HCT116 (cell line): ENCODE measurements around the gene IDUA. TPM values are rescaled to one million over a fixed set of nuclear protein-coding genes. Genes with fewer than 3 reads are reported as not detected.

Experiments used
- ATAC-seq: fragments of 200-7000 bp; cut with Tn5 transposase; 2 replicates; pipeline ENCODE4 v1.9.1; 2020; ENCODE audit warnings: mild to moderate bottlenecking, moderate library complexity
- Bru-seq: library from RNA; stranded (reverse); fragments of 400-500 nt; gene quantifications from one replicate; lab custom pipeline; 2021; lab: Mats Ljungman, UMichigan
- BruChase-seq, 2 experiments: library from RNA; stranded (reverse); fragments of 400-500 nt; gene quantifications; one replicate each; lab custom pipeline; 2021; lab: Mats Ljungman, UMichigan
- BruUV-seq: library from RNA; stranded (reverse); fragments of 400-500 nt; replicated peaks from 2 replicates; lab custom pipeline; 2021; lab: Mats Ljungman, UMichigan
- CTCF ChIA-PET: fragments of 300-600 bp; sonication (Branson Sonifier 250); formaldehyde crosslinking; loops from one replicate; lab custom pipeline; 2021; ENCODE audit warnings: antibody characterized with exemption; lab: Charles Lee
- POLR2A ChIA-PET: fragments of 300-600, 350-600 bp; sonication (Branson Sonifier 250); formaldehyde crosslinking; loops from one replicate; lab custom pipeline; 2021; ENCODE audit warnings: antibody characterized with exemption; lab: Charles Lee
- RAD21 ChIA-PET, 2 experiments: fragments of 300-600 bp; sonication (Branson Sonifier 250); formaldehyde crosslinking; loops; one replicate each; lab custom pipeline; 2023; ENCODE audit warnings: low total read pairs in 2 of 2; ENCODE audit not compliant: uncharacterized antibody in 2 of 2, unreplicated experiment in 2 of 2, low non-redundant PET in 1 of 2; lab: Charles Lee
- DNase-seq: peaks from one replicate; pipeline ENCODE4 v3.0.0-alpha.2; 2010; ENCODE audit warnings: low read depth, low spot score
- H2AFZ ChIP-seq: fragments of 200-600 bp; shearing (Covaris generic), sonication (generic); 2 replicates; pipeline ENCODE4 v1.6.1; 2017; ENCODE audit warnings: low read depth, mixed run types, mixed read lengths, antibody characterized with exemption, low read length; ENCODE audit not compliant: poor library complexity, severe bottlenecking
- H3K27ac ChIP-seq: 2 replicates; pipeline ENCODE4 v1.5.1; 2012; ENCODE audit warnings: low read depth, low read length
- H3K27me3 ChIP-seq: fragments of 200-600 bp; sonication (generic); 2 replicates; pipeline ENCODE4 v1.6.1; 2016; ENCODE audit warnings: mixed run types, low read length, mixed read lengths; ENCODE audit not compliant: insufficient read depth
- H3K36me3 ChIP-seq, 2 experiments: fragments of 200-500 bp in 1 of 2; fragments of 200-600 bp in 1 of 2; sonication (Bioruptor generic) in 1 of 2; sonication (generic) in 1 of 2; 2 replicates each; pipeline versions ENCODE4 v1.5.1 to v1.6.1; 2014 to 2016; ENCODE audit warnings: low read length in 2 of 2, inconsistent platforms in 1 of 2, mixed read lengths in 1 of 2, mixed run types in 1 of 2; ENCODE audit not compliant: insufficient read depth in 2 of 2, control insufficient read depth in 1 of 2
- H3K4me1 ChIP-seq, 2 experiments: fragments of 200-600 bp in 1 of 2; sonication (generic) in 1 of 2; 2 replicates each; pipeline versions ENCODE4 v1.5.1 to v1.6.1; 2012 to 2017; ENCODE audit warnings: low read length in 2 of 2, inconsistent platforms in 1 of 2, mild to moderate bottlenecking in 1 of 2, mixed read lengths in 1 of 2, mixed run types in 1 of 2, moderate library complexity in 1 of 2; ENCODE audit not compliant: insufficient read depth in 2 of 2, control insufficient read depth in 1 of 2
- H3K4me2 ChIP-seq: fragments of 200-600 bp; sonication (generic); 2 replicates; pipeline ENCODE4 v1.6.1; 2017; ENCODE audit warnings: mixed run types, low read length, mixed read lengths
- H3K4me3 ChIP-seq, 2 experiments: fragments of 200-600 bp in 1 of 2; sonication (generic) in 1 of 2; replicated peaks in 1 of 2; 2 replicates each; pipeline ENCODE4 v1.5.1; 2011 to 2016; ENCODE audit warnings: low read length in 2 of 2, control low read depth in 1 of 2, low read depth in 1 of 2, mild to moderate bottlenecking in 1 of 2, mixed read lengths in 1 of 2, mixed run types in 1 of 2
- H3K79me2 ChIP-seq: fragments of 200-600 bp; sonication (generic); 2 replicates; pipeline ENCODE4 v1.6.1; 2017; ENCODE audit warnings: mild to moderate bottlenecking, mixed run types, low read length, moderate library complexity, mixed read lengths; ENCODE audit not compliant: insufficient read depth
- H3K9ac ChIP-seq: fragments of 200-600 bp; sonication (generic); 2 replicates; pipeline ENCODE4 v1.6.1; 2016; ENCODE audit warnings: low read length, mixed read lengths
- H3K9me2 ChIP-seq: fragments of 200-600 bp; sonication (generic), shearing (Covaris generic); 2 replicates; pipeline ENCODE4 v1.6.1; 2017; ENCODE audit warnings: mixed run types, mild to moderate bottlenecking, moderate library complexity; ENCODE audit not compliant: insufficient read depth
- H3K9me3 ChIP-seq, 2 experiments: fragments of 200-500 bp in 1 of 2; fragments of 200-600 bp in 1 of 2; sonication (Bioruptor generic) in 1 of 2; sonication (generic) in 1 of 2; 2 replicates each; pipeline ENCODE4 v1.6.1; 2014 to 2017; ENCODE audit warnings: low read length in 2 of 2, mixed read lengths in 2 of 2, inconsistent platforms in 1 of 2, low read depth in 1 of 2, mild to moderate bottlenecking in 1 of 2, mixed run types in 1 of 2, moderate library complexity in 1 of 2; ENCODE audit not compliant: control insufficient read depth in 1 of 2, insufficient read depth in 1 of 2
- H4K20me1 ChIP-seq: fragments of 200-600 bp; sonication (generic), shearing (Covaris generic); 2 replicates; pipeline ENCODE4 v1.6.1; 2017; ENCODE audit warnings: mixed run types, mild to moderate bottlenecking, moderate library complexity; ENCODE audit not compliant: insufficient read depth
- CBX3 ChIP-seq: IDR thresholded peaks from 2 replicates; pipeline ENCODE4 v1.6.1; 2012; ENCODE audit warnings: low read depth
- CEBPB ChIP-seq: IDR thresholded peaks from 2 replicates; pipeline ENCODE4 v1.6.1; 2012; ENCODE audit warnings: low read depth
- EGR1 ChIP-seq: IDR thresholded peaks from 2 replicates; pipeline ENCODE4 v1.6.1; 2012; ENCODE audit warnings: low read depth
- ELF1 ChIP-seq: IDR thresholded peaks from 2 replicates; pipeline ENCODE4 v1.6.1; 2012; ENCODE audit warnings: low read depth, borderline replicate concordance
- EZH2 ChIP-seq: fragments of 200-600 bp; sonication (generic); IDR thresholded peaks from 2 replicates; pipeline ENCODE4 v1.6.1; 2017; ENCODE audit warnings: antibody characterized with exemption, mixed run types
- EZH2phosphoT487 ChIP-seq: fragments of 200-600 bp; IDR thresholded peaks from 2 replicates; pipeline ENCODE4 v1.6.1; 2018; ENCODE audit warnings: antibody characterized with exemption, borderline replicate concordance
- FOSL1 ChIP-seq: IDR thresholded peaks from 2 replicates; pipeline ENCODE4 v1.6.1; 2012; ENCODE audit warnings: low read depth
- JUND ChIP-seq: IDR thresholded peaks from 2 replicates; pipeline ENCODE4 v1.6.1; 2012
- POLR2A ChIP-seq: IDR thresholded peaks from 2 replicates; pipeline ENCODE4 v1.7.0; 2011; ENCODE audit warnings: borderline replicate concordance; ENCODE audit not compliant: insufficient read depth, insufficient read length; ENCODE audit errors: extremely low read depth
- POLR2AphosphoS5 ChIP-seq: IDR thresholded peaks from 2 replicates; pipeline ENCODE4 v1.6.1; 2011; ENCODE audit warnings: mild to moderate bottlenecking, low read depth, low read length, moderate library complexity
- RAD21 ChIP-seq: IDR thresholded peaks from 2 replicates; pipeline ENCODE4 v1.6.1; 2012; ENCODE audit warnings: low read depth, mild to moderate bottlenecking
- SIN3A ChIP-seq: IDR thresholded peaks from 2 replicates; pipeline ENCODE4 v1.6.1; 2012; ENCODE audit warnings: low read depth
- SP1 ChIP-seq: IDR thresholded peaks from 2 replicates; pipeline ENCODE4 v1.6.1; 2012; ENCODE audit warnings: low read depth
- SRF ChIP-seq: IDR thresholded peaks from 2 replicates; pipeline ENCODE4 v1.6.1; 2012; ENCODE audit warnings: low read depth
- YY1 ChIP-seq: IDR thresholded peaks from 2 replicates; pipeline ENCODE4 v1.6.1; 2011; ENCODE audit warnings: low read length, low read depth, moderate library complexity, mild to moderate bottlenecking; ENCODE audit not compliant: insufficient replicate concordance; ENCODE audit errors: extremely low read depth
- ZFX ChIP-seq: fragments of 450-650 bp; IDR thresholded peaks from 2 replicates; pipeline ENCODE4 v1.6.1; 2017
- ZNF274 ChIP-seq: fragments of 200-500 bp; sonication (Bioruptor generic); IDR thresholded peaks from 2 replicates; pipeline ENCODE4 v1.6.1; 2014; ENCODE audit warnings: mild to moderate bottlenecking, low read depth, low read length, inconsistent platforms
- intact Hi-C: fragments of 100-400 bp; cut with micrococcal nuclease; formaldehyde crosslinking; loops from 2 replicates; pipeline ENCODE4 v1.10.0; 2022
- long read RNA-seq: library from polyadenylated mRNA; unstranded; transcript quantifications from one replicate; pipeline ENCODE4 v2.0.0, GENCODE V29; 2021; ENCODE audit not compliant: unreplicated experiment
- polyA plus RNA-seq: library from polyadenylated mRNA; unstranded; fragments of >200 nt; gene quantifications from 2 replicates; pipeline ENCODE4 v1.2.1, GENCODE V29; 2012; ENCODE audit warnings: missing spikeins
- total RNA-seq: library from RNA; stranded (reverse); gene quantifications from one replicate; pipeline ENCODE4 v1.2.1, GENCODE V29; 2021; ENCODE audit not compliant: unreplicated experiment
- TF ChIP-seq, protein P1 (sequence below): IDR thresholded peaks from 2 replicates; pipeline ENCODE4 v1.6.1; 2012
- TF ChIP-seq, protein P2 (sequence below): IDR thresholded peaks from 2 replicates; pipeline ENCODE4 v1.6.1; 2011; ENCODE audit warnings: mild to moderate bottlenecking, low read length, moderate library complexity; ENCODE audit not compliant: insufficient replicate concordance; ENCODE audit errors: extremely low read depth
- TF ChIP-seq, protein P3 (sequence below), 3 experiments: fragments of 200-600 bp in 1 of 3; sonication (generic) in 1 of 3; IDR thresholded peaks in 2 of 3; conservative IDR thresholded peaks in 1 of 3; 2 replicates each; pipeline ENCODE4 v1.5.1; 2012 to 2017; ENCODE audit warnings: low read depth in 2 of 3, low read length in 2 of 3, antibody characterized with exemption in 1 of 3, borderline replicate concordance in 1 of 3, control low read depth in 1 of 3, mild to moderate bottlenecking in 1 of 3, mixed read lengths in 1 of 3, mixed run types in 1 of 3, moderate library complexity in 1 of 3; ENCODE audit not compliant: insufficient read depth in 1 of 3

IDUA gene
- total RNA-seq (28.2 TPM), Bru-seq, nascent RNA (percentile 53 among the genes with signal in this experiment), BruChase-seq, experiment 1, labeled RNA remaining after a 6-hour chase (percentile 59 among the genes with signal in this experiment), BruChase-seq, experiment 2, labeled RNA remaining after a 2-hour chase (percentile 52 among the genes with signal in this experiment)
- 22.3 and 26.0 TPM in 2 replicates for polyA plus RNA-seq
- long read RNA-seq, partial matches to known transcripts: 20 of 34 reads
- long read RNA-seq, other reads (novel, unspliced or antisense): 13 of 34 reads

DNA sequence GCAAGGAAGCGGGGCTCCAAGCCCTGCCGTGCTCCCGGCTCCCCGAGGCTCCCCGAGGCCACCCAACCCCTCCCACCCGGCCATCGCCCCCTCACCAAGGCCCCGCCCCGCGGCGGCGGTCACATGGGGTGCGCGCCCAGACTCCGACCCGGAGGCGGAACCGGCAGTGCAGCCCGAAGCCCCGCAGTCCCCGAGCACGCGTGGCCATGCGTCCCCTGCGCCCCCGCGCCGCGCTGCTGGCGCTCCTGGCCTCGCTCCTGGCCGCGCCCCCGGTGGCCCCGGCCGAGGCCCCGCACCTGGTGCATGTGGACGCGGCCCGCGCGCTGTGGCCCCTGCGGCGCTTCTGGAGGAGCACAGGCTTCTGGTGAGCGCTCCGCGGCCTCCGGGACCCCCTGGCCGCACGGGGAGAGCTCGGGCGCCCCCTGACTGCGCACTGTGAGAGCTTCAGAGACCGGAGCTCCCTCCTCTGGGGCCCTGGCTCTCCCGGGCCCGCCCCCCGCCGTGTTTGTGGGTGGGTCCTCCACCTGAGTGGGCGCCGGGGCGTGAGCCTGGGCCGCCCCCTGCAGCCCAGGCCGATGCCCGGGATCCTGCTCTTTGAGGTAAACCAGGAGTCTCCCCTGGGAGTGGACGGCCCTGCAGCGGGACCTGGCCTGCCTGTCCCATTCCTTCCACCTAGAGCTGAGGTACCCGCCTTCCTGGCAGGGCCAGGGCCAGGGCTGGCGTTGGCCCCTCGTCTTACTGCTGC is at the start of gene IDUA:
Gene IDUA (plus strand): TSS at position 166 of the 745 bp plus-strand sequence. CDS start 41 bp downstream, at position 207.
- peak within 1 kb of the TSS; percentile 96 for H3K4me2 ChIP-seq
- H3K27ac ChIP-seq: peak within 1 kb of the TSS; percentile 88
- H3K9me3 ChIP-seq: no peaks in the 10 kb centered on the region
- no peaks in the 10 kb centered on the region for H3K9me2 ChIP-seq
- POLR2A ChIA-PET: no interaction called here
- H2AFZ ChIP-seq: peak within 1 kb of the TSS; percentile 56
- BruUV-seq: no TSS peak
- ATAC-seq (peak; percentile 82), DNase-seq (peak; percentile 61)
- intact Hi-C loops: loop anchor here (2.0 to 10.0 kb wide), 3 partner anchors 14 to 382 kb away; partner anchors contain the start of gene DGKQ
- peak within 1 kb of the TSS; percentile 70 for H3K9ac ChIP-seq
- no peaks in the 10 kb centered on the region for H3K79me2 ChIP-seq
- no peaks in the 10 kb centered on the region for H3K36me3 ChIP-seq
- H4K20me1 ChIP-seq: no peaks in the 10 kb centered on the region
- no peaks in the 10 kb centered on the region for H3K27me3 ChIP-seq
- peaks cover 10 to 39% of the 10 kb centered on the region in 2 experiments for H3K4me1 ChIP-seq
- peak within 1 kb of the TSS; percentile 67 to 71 for H3K4me3 ChIP-seq
- RAD21 ChIA-PET: interaction anchor here (0.6 to 1.0 kb wide), 4 partner anchors 24 to 244 kb away, joined by 3 to 4 read pairs (median 4); no protein-coding TSS in a partner anchor
- CTCF ChIA-PET: interaction anchor here (0.7 to 1.3 kb wide), 6 partner anchors 24 to 384 kb away, joined by 3 to 7 read pairs (median 3); partner anchors contain the start of genes FGFRL1, GAK and TMEM175
- TF ChIP-seq CBX3 (no peak), EZH2 (no peak), ELF1 (no peak), SP1 (no peak), EGR1 (no peak), YY1 (no peak), SRF (no peak), CEBPB (no peak), POLR2A (peak; percentile 54), ZNF274 (no peak), RAD21 (no peak), JUND (no peak), SIN3A (no peak), POLR2AphosphoS5 (peak; percentile 83), ZFX (peak; percentile 72; the same call in 1 of the 2 replicates), FOSL1 (no peak), EZH2phosphoT487 (no peak)
- TF ChIP-seq, protein P1, sequence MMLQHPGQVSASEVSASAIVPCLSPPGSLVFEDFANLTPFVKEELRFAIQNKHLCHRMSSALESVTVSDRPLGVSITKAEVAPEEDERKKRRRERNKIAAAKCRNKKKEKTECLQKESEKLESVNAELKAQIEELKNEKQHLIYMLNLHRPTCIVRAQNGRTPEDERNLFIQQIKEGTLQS: no peak
- TF ChIP-seq, protein P2, sequence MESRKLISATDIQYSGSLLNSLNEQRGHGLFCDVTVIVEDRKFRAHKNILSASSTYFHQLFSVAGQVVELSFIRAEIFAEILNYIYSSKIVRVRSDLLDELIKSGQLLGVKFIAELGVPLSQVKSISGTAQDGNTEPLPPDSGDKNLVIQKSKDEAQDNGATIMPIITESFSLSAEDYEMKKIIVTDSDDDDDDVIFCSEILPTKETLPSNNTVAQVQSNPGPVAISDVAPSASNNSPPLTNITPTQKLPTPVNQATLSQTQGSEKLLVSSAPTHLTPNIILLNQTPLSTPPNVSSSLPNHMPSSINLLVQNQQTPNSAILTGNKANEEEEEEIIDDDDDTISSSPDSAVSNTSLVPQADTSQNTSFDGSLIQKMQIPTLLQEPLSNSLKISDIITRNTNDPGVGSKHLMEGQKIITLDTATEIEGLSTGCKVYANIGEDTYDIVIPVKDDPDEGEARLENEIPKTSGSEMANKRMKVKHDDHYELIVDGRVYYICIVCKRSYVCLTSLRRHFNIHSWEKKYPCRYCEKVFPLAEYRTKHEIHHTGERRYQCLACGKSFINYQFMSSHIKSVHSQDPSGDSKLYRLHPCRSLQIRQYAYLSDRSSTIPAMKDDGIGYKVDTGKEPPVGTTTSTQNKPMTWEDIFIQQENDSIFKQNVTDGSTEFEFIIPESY: no peak
- TF ChIP-seq, protein P3, sequence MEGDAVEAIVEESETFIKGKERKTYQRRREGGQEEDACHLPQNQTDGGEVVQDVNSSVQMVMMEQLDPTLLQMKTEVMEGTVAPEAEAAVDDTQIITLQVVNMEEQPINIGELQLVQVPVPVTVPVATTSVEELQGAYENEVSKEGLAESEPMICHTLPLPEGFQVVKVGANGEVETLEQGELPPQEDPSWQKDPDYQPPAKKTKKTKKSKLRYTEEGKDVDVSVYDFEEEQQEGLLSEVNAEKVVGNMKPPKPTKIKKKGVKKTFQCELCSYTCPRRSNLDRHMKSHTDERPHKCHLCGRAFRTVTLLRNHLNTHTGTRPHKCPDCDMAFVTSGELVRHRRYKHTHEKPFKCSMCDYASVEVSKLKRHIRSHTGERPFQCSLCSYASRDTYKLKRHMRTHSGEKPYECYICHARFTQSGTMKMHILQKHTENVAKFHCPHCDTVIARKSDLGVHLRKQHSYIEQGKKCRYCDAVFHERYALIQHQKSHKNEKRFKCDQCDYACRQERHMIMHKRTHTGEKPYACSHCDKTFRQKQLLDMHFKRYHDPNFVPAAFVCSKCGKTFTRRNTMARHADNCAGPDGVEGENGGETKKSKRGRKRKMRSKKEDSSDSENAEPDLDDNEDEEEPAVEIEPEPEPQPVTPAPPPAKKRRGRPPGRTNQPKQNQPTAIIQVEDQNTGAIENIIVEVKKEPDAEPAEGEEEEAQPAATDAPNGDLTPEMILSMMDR (IDR thresholded peaks at IDR 0.05 in 2 of 3, conservative IDR thresholded peaks at IDR 0.05 in 1 of 3; ENCODE audit: borderline replicate concordance in 1 of 3, insufficient read depth in 1 of 3, low read depth in 2 of 3, low read length in 2 of 3): peak in 2 of 3 experiments; percentile 49 to 67; a peak in 4 of 6 replicates
